HG02852 (cell line): ENCODE results near the gene CRELD2.

Experiments
- ATAC-seq: cut with Tn5 transposase; IDR thresholded peaks from one replicate; pipeline ENCODE4 v1.9.1; 2021; ENCODE audit warnings: mild to moderate bottlenecking, moderate library complexity; ENCODE audit not compliant: unreplicated experiment

CRELD2 gene

DNA sequence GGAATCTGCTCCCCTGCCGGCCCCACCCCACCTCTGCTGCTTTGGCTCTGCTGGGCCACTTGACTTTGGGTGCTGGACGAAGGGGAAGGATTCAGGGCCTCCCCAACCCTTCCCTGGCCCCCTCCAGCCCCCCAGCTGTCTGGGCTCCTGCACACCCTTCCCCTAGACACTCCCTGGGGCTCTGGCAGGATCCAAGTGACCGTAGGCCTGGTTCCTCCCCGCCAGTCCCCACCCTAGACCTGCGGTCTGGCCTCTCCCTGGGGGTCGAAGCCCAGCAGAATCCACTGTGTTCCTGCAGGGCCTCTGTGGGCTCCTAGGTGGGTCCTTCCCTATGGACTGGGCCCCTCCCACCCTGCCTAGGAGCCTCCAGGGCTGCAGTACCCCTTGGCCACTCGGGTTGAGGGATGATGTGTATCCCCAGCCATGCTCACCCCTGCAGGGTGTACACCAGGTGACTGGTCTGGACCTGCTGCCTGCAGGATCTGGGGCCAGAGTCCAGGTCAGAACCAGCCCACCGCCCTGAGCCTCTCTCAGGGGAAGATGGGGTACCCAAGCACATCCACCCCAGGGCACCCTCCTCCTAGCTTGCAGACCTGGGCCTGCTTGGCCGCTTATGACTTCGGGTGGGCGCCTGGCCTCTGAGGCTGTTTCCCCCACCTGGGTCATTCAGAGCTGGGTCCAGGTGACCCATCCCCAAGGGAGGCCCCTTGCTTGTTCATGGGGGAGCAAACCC, 47.8 kb downstream of the CRELD2 start:
- ATAC-seq = no peak

DNA sequence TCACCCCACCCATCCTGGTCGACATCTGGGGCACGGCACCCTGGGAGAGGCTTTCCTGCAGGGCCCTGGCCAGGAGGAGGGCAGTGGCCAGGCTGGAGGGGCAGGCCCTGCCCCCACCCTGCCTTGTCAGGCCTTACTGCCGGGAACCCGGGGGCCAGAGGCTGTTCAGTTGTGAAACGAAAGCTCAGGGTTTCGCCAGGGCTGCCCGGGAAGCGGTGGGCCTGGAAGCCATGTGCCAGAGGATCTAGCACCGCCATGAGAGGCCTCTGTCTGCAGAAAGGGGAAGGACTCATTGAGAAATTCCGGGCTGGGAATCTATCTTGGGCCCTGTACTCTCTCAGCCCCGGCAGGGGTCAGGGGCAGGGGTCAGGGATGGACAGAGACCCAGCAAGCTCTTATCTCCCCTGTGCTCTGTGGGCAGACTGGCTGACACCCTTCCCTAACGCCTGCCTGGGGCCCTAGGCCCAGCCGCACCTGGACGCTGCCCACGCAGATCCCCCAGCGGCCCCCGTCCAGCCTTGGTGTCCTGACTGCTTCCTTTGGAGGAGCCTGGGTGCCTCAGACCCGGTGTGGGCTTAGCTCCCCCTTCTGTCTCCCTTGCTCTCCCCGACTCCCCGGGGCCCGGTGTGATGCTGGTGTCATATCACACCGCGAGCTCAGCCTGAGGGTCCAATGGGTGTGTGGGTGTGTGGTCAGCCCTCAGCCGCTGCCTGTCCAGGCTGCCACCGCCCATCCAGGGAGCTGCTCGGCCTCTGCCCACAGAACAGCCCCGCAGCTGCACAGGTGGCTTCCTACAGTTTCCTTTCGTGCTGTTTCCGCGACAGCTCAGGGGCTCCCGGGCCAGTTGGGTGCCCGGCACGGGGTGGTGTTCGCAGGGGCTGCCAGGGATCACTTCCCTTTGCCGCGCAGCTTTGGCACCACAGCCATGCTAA, 48.6 kb downstream of the CRELD2 start:
- ATAC-seq = no peak

- ATAC-seq = no peak
Measured at GRCh38 chr22:49967706-49968208, 49.3 kb downstream of the CRELD2 start.

- no peak for ATAC-seq
Measured at GRCh38 chr22:49968313-49968830, 49.9 kb downstream of the CRELD2 start.

GRCh38 chr22:49968831-49969661, 50.6 kb downstream of the CRELD2 start:
- no peak for ATAC-seq

DNA sequence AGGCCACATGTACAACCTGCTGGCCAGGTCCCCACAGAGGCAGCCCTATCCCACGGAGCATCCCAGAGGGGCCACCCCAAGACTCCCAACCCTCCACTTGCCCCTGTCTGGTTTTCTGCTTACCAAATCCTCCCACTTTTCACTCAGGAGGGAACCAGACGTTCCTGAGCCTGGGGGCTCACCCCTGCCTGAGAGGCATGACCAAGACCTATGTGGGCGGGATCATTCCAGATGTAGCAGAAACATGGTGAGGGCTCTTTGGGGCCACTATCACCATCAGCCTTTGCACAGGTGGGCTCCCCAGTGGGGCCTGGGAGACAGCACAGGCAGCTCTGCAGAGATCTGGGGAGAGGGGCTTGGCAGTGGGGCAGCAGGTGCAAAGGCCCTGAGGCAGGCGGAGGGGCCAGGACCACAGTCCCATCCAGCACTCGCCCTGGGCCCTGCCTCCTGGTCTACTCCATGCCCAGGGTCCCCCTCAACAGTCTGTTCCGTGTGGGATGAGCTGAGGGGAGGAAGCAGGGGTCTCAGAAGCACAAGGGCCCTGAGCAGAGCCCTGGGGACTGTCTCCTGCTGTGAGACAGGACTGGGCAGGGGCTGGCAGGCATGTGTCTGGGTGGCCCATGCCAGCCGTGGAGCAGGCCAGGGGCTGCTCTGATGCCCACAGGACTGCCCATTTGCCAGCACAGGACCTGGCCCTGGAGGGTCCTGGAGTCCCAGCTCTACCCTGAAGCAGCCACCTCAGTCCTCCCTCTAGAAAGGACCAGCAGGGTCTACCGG, 51.5 kb downstream of the CRELD2 start:
- no peak for ATAC-seq

- no peak for ATAC-seq
Measured at GRCh38 chr22:49970528-49971231, 52.2 kb downstream of the CRELD2 start.

DNA sequence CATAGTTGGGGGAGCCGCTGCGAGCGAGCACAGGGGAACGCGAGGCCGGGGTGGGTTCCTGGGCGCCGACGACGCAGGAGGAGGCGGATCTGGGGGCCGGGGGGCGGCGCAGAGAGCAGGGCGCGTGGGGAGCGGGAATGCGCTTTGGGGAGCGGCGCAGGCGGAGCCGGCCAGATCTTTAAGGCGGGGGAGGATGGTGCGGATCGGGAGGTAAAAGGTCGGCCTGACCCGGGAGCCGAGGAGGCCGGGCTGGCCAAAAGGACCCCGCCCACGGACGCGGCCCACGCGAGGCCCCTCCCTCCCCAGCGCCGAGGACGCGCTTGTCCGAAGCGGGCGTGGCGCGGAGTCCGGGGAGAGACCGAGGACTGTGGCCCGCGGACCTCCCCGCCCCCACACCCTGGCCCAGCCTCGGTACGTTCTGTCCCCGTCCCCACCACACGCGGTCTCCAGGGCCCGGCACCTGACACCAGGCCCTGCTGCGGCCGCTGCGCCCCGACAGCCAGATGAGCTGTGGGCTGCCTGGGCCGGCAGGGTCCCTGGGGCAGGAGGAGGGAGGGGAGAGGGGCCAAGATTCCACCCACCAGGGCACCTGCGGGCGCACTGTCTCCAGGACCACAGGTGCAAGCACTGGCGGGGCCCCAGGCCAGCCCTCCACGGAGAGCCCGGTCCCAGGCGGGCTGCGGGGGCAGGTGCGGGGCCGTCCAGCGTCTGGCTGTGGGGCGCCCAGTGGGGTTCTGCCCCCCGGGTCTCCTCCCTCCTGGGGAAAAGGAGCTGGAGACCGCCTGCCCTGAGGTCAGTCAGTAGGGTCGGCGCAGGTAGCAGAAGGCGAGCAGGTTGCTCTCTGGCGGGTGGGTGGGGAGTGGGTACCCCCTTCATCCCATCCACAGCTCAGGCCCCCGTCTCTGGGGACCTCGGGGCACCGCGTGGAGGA, 53.1 kb downstream of the CRELD2 start:
- ATAC-seq = no peak

DNA sequence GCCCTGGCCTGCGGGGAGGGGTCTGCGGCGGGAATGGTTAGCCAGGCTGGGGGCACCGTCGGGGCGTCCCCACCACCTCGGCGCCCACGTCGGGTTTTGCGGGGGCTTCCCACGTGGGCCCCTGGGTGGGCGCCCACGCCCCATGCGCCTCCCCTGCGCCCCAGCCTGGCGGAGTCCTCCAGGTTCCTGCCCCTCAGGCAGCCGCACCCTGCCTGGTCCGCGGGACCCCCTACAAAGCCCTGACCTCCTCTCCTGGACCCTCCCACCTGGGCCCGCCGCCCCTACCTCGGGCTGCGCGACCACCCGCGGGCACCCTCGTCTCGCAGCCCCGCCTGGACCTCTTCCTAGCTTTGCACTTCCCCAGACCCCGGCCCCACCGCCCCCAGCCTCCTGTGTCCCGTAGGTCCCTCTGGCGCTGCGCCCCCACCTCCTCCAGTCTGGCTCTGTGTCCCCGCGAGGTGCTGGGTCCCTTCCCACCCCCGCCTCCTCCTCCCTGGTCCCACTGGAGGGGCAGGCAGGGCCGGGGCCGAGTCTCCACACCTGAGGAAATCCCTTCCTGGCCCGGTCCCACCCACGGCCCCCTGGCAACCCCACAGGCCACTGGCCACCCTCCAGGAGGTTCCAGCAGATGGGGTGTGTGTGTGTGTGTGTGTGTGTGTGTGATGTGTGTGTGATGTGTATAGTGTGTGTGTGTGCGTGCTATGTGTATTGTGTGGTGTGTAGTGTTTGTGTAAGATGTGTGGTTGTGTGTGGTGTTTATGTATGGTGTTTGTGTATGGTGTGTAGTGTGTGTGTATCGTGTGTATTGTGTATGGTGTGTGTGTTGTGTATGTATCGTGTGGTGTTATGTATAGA, 54.0 kb downstream of the CRELD2 start:
- ATAC-seq = no peak

DNA sequence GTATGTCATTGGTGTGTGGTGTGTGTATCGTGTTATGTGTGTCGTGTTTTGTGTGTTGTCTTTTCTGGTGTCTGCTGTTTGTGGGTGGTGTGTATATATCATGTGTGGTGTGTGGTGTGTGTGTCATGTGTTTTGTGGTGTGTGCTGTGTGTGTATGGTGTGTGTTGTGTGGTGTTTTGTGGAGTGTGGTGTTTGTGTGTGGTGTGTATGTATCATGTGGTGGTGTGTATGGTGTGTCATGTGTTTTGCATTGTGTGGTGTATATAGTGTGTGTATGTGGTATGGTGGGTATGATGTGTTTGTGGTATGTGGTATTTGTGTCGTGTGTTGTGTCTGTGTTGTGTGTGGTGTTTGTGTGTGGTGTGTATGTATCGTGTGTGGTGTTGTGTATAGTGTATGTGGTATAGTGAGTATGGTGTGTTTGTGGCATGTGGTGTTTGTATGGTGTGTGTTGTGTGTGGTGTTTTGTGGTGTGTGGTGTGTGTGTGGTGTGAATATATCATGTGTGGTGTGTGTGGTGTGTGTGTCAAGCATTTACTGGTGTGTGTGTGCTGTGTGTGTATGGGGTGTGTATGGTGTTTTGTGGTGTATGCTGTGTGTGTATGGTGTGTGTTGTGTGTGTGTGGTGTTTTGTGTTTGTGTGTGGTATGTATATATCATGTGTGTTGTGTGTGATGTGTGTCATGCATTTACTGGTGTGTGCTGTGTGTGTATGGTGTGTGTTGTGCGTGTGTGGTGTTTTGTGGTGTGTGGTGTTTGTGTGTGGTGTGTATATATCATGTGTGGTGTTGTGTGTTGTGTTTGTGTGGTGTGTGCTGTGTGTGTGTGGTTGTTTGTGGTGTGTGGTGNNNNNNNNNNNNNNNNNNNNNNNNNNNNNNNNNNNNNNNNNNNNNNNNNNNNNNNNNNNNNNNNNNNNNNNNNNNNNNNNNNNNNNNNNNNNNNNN, 54.9 kb downstream of the CRELD2 start:
- ATAC-seq = no peak

DNA sequence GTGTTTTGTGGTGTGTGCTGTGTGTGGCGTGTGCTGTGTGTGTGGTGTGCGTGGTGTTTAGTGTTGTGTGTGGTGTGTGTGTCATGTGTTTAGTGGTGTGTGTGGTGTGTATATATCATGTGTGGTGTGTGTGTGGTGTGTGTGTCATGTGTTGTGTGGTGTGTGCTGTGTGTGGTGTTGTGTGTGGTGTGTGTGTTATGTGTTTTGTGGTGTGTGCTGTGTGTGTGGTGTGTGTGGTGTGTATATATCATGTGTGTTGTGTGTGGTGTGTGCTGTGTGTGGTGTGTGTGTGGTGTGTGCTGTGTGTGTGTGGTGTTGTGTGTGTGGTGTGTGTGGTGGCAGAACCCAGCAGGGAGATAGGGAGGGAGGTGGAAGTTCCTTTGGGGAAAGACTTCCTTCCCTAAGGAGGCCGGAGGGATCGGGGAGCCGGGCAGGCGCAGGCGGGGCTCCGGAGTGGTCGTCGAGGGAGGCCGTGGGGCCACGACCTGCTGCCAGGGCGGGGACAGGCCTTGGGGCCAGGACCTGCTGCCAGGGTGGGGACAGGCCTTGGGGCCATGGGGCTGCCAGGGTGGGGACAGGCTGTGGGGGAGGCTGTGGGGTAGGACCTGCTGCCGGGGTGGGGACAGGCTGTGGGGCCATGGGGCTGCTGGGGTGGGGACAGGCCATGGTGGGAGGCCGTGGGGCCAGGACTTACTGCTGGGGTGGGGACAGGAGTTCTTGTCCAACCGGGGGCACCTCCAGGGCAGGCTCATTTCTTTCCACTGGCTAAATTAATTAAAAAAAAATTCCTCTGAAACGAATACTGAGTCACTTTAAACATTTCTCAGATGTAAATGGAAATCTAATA, 57.3 kb downstream of the CRELD2 start:
- ATAC-seq = no peak

DNA sequence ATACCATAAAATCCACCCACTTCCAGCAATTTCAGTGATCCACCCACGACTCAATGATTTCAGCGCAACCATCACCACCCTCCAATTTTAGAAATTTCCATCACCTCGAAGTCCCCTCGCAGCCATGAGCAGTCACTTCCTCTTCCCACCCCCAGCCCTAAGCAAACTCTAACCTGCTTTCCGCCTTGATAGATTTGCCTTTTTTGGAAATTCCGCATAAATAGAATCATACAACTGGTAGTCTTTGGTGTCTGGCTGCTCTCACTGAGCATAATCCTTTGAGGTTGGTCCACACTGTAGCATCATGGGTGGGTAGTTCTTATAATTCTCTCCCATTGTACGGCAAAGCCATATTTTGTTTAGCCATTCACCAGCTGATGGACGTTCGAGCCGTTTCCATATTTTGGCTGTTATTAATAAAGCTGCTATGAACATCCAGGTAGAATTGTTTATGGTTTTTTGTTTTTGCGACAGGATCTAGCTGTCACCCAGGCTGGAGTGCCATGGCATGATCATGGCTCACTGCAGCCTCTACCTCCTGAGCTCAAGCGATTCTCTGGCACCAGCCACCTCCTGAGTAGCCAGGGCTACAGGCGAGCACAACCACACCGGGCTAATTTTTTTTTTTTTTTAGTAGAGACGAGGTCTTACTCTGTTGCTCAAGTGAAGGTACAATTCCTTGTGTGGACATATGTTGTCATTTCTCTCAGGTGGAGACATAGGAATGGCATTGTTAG, 58.2 kb downstream of the CRELD2 start:
- no peak for ATAC-seq
